ENCODE measurements around the gene TRABD2B.

DNA sequence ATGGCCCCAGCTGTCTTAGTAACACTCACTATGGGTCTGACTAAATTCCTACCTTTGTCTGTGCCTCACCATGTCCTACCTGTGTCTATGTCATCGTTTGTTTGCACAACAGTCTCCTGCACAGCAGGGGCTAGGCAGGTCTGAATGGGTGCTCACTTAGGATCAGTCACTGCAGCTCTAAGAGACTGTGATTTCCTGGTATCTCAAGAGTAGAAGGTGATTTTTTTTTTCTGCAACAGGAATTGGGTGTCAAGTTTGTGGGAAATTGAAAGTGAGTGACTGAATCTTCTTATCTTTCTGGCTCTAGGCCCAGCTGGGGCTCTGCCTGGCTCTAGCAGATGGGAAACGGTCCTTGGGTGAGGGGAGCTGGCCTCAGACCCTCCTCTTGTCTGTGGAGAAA, 46.4 kb upstream of the TRABD2B start:
- TF ChIP-seq, protein P1, sequence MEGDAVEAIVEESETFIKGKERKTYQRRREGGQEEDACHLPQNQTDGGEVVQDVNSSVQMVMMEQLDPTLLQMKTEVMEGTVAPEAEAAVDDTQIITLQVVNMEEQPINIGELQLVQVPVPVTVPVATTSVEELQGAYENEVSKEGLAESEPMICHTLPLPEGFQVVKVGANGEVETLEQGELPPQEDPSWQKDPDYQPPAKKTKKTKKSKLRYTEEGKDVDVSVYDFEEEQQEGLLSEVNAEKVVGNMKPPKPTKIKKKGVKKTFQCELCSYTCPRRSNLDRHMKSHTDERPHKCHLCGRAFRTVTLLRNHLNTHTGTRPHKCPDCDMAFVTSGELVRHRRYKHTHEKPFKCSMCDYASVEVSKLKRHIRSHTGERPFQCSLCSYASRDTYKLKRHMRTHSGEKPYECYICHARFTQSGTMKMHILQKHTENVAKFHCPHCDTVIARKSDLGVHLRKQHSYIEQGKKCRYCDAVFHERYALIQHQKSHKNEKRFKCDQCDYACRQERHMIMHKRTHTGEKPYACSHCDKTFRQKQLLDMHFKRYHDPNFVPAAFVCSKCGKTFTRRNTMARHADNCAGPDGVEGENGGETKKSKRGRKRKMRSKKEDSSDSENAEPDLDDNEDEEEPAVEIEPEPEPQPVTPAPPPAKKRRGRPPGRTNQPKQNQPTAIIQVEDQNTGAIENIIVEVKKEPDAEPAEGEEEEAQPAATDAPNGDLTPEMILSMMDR (IDR thresholded peaks at IDR 0.05; ENCODE audit: insufficient read depth, low read length, poor library complexity, severe bottlenecking), result no peak
- no peak for TF ChIP-seq EZH2phosphoT487 (conservative IDR thresholded peaks at IDR 0.05; ENCODE audit: low read length)
